ENCODE measurements around the gene OPRM1. TPM values are rescaled to one million over a fixed set of nuclear protein-coding genes. Genes with fewer than 3 reads are reported as not detected.
"Not testable (repeated sequence)": the region's sequence is repeated elsewhere in the genome, so short reads cannot be mapped to it uniquely, and the experiment has no call there.

Gene OPRM1
- total RNA-seq, 1 experiment from 2014 or later: not detected

GRCh38 chr6:154187203-154187602, 148.2 kb downstream of the OPRM1 start:
- DNase-seq: no peak
- H3K4me3 ChIP-seq (ENCODE audit: insufficient read depth, low read depth, low read length): no peak overlapping the region
- H3K36me3 ChIP-seq (replicated peaks; ENCODE audit: control insufficient read depth, insufficient read depth, low read length): no peaks in the 10 kb centered on the region

GRCh38 chr6:154187714-154188113, 148.7 kb downstream of the OPRM1 start:
- Histone ChIP-seq H3K36me3 (replicated peaks; ENCODE audit: control insufficient read depth, insufficient read depth, low read length) (no peaks in the 10 kb centered on the region), H3K27me3 (ENCODE audit: control insufficient read depth, insufficient read depth, low read length) (no peaks in the 10 kb centered on the region)

More at GRCh38 chr6:154187203-154187602, 148.2 kb downstream of the OPRM1 start:
- H3K27me3 ChIP-seq (ENCODE audit: control insufficient read depth, insufficient read depth, low read length): no peaks in the 10 kb centered on the region

DNA sequence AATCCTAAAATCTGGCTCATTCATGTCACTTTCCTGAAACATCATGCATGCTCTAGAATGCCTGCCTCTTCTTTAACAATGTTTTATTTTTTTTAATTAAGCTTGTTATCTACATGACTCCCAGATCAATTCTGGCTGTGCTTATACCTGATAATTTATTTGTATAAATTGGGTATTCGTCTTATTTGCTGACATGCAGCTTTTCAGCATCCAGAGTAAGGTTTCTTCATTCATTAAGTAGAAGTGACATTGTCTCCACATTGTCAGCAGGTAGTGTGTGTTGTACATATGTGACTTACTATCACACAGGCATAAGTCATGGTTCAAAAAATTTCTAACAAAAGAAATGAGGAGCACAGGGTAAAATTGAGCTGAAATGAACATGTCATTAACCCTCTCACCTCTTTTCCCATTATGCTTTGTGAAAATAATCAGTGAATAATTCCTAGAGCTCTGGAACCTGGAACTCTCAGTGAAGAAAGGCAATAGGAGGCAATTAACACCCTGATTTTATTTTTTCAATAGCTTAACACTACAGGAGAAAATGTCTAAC, 157.4 kb downstream of the OPRM1 start:
- DNase-seq: no peak

More at GRCh38 chr6:154187714-154188113, 148.7 kb downstream of the OPRM1 start:
- DNase-seq: no peak
- H3K4me3 ChIP-seq (ENCODE audit: insufficient read depth, low read depth, low read length): no peak overlapping the region

DNA sequence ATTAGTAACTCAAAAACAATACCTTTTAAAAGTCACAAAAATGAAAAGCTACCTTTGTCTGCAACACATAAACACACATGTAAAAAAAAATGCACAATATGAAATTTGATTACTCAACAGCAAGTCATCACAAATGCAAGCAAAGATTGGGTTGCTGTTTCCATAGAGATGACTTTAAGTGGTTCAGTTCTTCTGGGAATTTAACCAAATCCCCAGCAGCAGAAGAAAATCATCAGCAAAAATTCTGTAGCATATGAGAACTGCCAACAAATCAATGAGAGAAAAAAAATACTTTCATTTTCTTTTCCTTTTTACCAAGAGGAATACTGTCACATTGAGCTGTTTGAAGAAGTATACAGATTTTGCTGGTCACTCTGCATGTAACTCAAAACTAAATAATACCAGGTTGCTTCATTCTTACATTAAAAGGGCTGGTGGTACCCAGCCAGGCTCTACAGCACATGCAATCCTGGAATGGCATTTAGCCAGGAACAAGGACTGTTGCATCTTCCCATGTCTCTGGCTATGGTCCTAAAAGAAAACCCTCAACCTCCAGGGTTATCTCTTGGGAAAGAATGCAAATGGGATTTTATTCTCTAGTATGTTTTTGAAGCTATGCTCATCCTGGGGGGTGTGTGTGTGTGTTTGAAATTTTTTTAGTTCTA, 158.3 kb downstream of the OPRM1 start:
- no peaks in the 10 kb centered on the region for H3K27me3 ChIP-seq (ENCODE audit: control insufficient read depth, insufficient read depth, low read length)
- no peaks in the 10 kb centered on the region for H3K36me3 ChIP-seq (replicated peaks; ENCODE audit: control insufficient read depth, insufficient read depth, low read length)
- no peak overlapping the region for H3K4me3 ChIP-seq (ENCODE audit: insufficient read depth, low read depth, low read length)
- no peak for DNase-seq

More for the DNA sequence above, 157.4 kb downstream of the OPRM1 start:
- Histone ChIP-seq H3K27me3 (ENCODE audit: control insufficient read depth, insufficient read depth, low read length) (no peaks in the 10 kb centered on the region), H3K4me3 (ENCODE audit: insufficient read depth, low read depth, low read length) (no peak overlapping the region), H3K36me3 (replicated peaks; ENCODE audit: control insufficient read depth, insufficient read depth, low read length) (no peaks in the 10 kb centered on the region)

DNA sequence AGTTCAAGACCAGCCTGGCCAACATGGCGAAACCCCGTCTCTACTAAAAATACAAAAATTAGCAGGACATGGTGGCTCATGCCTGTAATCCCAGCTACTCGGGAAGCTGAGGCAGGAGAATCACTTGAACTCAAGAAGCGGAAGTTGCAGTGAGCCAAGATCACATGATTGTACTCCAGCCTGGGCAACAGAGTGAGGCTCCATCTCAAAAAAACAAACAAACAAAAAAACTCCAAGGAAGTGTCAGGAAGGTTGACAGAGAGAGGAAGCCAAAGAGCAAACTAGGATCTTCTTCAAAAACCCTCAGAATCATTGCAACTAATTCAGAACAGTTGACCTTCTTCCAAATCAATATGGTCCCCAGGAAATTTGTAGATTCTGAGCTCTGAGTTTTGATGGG, 162.6 kb downstream of the OPRM1 start:
- H3K36me3 ChIP-seq (replicated peaks; ENCODE audit: control insufficient read depth, insufficient read depth, low read length); H3K4me3 ChIP-seq (ENCODE audit: insufficient read depth, low read depth, low read length); DNase-seq; H3K27me3 ChIP-seq (ENCODE audit: control insufficient read depth, insufficient read depth, low read length): not testable (repeated sequence)

- DNase-seq: no peak
- no peaks in the 10 kb centered on the region for H3K36me3 ChIP-seq (replicated peaks; ENCODE audit: control insufficient read depth, insufficient read depth, low read length)
- H3K27me3 ChIP-seq (ENCODE audit: control insufficient read depth, insufficient read depth, low read length): no peaks in the 10 kb centered on the region
- no peak overlapping the region for H3K4me3 ChIP-seq (ENCODE audit: insufficient read depth, low read depth, low read length)
These were observed 163.3 kb downstream of the OPRM1 start for GRCh38 chr6:154202339-154202738.

DNA sequence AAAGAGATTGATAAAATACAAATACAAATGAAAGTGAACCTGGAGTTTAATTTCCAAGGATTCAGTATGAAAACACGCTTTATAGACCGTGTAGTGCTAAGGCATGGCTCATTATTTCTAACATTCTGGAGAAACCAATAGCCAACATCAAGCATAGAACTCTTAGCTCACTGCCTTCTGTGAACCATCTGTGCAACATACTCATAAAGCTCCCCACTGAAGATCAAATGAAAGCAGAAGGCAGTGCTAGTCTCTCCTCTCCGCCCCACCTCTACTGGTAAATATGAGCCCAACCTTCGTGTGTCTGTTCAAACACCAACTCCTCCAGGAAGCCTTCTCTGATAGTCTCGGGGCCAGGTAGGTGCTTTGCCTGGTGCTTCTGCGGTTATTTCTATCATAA, 163.9 kb downstream of the OPRM1 start:
- Histone ChIP-seq H3K4me3 (ENCODE audit: insufficient read depth, low read depth, low read length) (no peak overlapping the region), H3K27me3 (ENCODE audit: control insufficient read depth, insufficient read depth, low read length) (no peaks in the 10 kb centered on the region), H3K36me3 (replicated peaks; ENCODE audit: control insufficient read depth, insufficient read depth, low read length) (no peaks in the 10 kb centered on the region)
- DNase-seq: no peak

DNA sequence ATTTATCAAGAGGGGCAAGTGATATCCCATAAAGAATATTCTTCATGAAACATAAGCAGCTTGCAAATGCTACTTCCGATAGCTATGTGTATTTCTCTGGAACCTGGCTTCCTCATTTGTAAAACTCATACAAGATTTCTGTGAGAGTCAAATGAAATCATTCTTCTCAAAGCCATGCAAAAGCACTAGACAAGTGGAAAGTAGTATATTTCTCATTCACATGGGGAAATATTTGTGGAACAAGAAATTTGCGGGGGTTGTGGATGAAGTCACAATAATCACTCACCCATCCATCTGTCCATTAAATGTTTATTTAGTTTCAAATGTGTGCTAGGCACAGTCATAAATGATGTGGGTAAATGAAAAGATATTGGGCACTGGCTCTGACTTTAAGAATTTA, 167.1 kb downstream of the OPRM1 start:
- Histone ChIP-seq H3K27me3 (ENCODE audit: control insufficient read depth, insufficient read depth, low read length) (no peaks in the 10 kb centered on the region), H3K4me3 (ENCODE audit: insufficient read depth, low read depth, low read length) (no peak overlapping the region), H3K36me3 (replicated peaks; ENCODE audit: control insufficient read depth, insufficient read depth, low read length) (no peaks in the 10 kb centered on the region)
- DNase-seq: no peak

DNA sequence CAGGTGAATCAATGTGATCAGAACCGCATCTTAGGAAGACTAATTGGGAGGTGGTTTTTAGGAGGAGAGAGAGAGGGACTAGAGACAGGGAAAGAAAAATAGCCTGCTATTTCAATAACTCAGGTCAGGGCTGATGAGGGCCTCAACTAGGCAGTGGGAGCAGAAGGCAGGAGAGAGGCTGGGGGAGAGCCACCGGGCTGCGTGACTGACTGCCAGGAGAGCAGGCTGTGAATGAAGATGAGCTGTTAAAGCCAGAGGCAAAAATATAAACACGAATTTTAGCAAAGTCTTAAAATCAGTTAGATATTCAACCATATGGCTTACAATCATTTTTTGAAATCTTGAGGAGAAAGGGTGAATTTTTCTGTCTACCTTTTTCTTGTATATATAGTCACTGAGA, 168.0 kb downstream of the OPRM1 start:
- no peaks in the 10 kb centered on the region for H3K27me3 ChIP-seq (ENCODE audit: control insufficient read depth, insufficient read depth, low read length)
- no peaks in the 10 kb centered on the region for H3K36me3 ChIP-seq (replicated peaks; ENCODE audit: control insufficient read depth, insufficient read depth, low read length)
- DNase-seq: no peak
- no peak overlapping the region for H3K4me3 ChIP-seq (ENCODE audit: insufficient read depth, low read depth, low read length)

- H3K36me3 ChIP-seq (replicated peaks; ENCODE audit: control insufficient read depth, insufficient read depth, low read length): no peaks in the 10 kb centered on the region
- H3K27me3 ChIP-seq (ENCODE audit: control insufficient read depth, insufficient read depth, low read length): no peaks in the 10 kb centered on the region
- H3K4me3 ChIP-seq (ENCODE audit: insufficient read depth, low read depth, low read length): no peak overlapping the region
- DNase-seq: no peak
These were observed 170.5 kb downstream of the OPRM1 start for GRCh38 chr6:154209555-154209954.

- no peaks in the 10 kb centered on the region for H3K27me3 ChIP-seq (ENCODE audit: control insufficient read depth, insufficient read depth, low read length)
- no peak overlapping the region for H3K4me3 ChIP-seq (ENCODE audit: insufficient read depth, low read depth, low read length)
- no peaks in the 10 kb centered on the region for H3K36me3 ChIP-seq (replicated peaks; ENCODE audit: control insufficient read depth, insufficient read depth, low read length)
These were observed 171.6 kb downstream of the OPRM1 start for GRCh38 chr6:154210678-154211077.

GRCh38 chr6:154213782-154214181, 174.7 kb downstream of the OPRM1 start:
- no peak overlapping the region for H3K4me3 ChIP-seq (ENCODE audit: insufficient read depth, low read depth, low read length)
- H3K36me3 ChIP-seq (replicated peaks; ENCODE audit: control insufficient read depth, insufficient read depth, low read length): no peaks in the 10 kb centered on the region
- no peak for DNase-seq

More at GRCh38 chr6:154210678-154211077, 171.6 kb downstream of the OPRM1 start:
- DNase-seq: no peak

GRCh38 chr6:154218301-154218700, 179.3 kb downstream of the OPRM1 start:
- Histone ChIP-seq H3K27me3 (ENCODE audit: control insufficient read depth, insufficient read depth, low read length) (no peaks in the 10 kb centered on the region), H3K4me3 (ENCODE audit: insufficient read depth, low read depth, low read length) (no peak overlapping the region), H3K36me3 (replicated peaks; ENCODE audit: control insufficient read depth, insufficient read depth, low read length) (no peaks in the 10 kb centered on the region)
- DNase-seq: no peak

More at GRCh38 chr6:154213782-154214181, 174.7 kb downstream of the OPRM1 start:
- H3K27me3 ChIP-seq (ENCODE audit: control insufficient read depth, insufficient read depth, low read length): no peaks in the 10 kb centered on the region

GRCh38 chr6:154218787-154219186, 179.7 kb downstream of the OPRM1 start:
- no peaks in the 10 kb centered on the region for H3K36me3 ChIP-seq (replicated peaks; ENCODE audit: control insufficient read depth, insufficient read depth, low read length)
- no peak for DNase-seq
- no peaks in the 10 kb centered on the region for H3K27me3 ChIP-seq (ENCODE audit: control insufficient read depth, insufficient read depth, low read length)
- H3K4me3 ChIP-seq (ENCODE audit: insufficient read depth, low read depth, low read length): no peak overlapping the region

GRCh38 chr6:154219250-154219649, 180.2 kb downstream of the OPRM1 start:
- H3K4me3 ChIP-seq (ENCODE audit: insufficient read depth, low read depth, low read length): no peak overlapping the region
- H3K27me3 ChIP-seq (ENCODE audit: control insufficient read depth, insufficient read depth, low read length): no peaks in the 10 kb centered on the region
- DNase-seq: peak; percentile 9
- H3K36me3 ChIP-seq (replicated peaks; ENCODE audit: control insufficient read depth, insufficient read depth, low read length): no peaks in the 10 kb centered on the region

All from H7 (cell line).